Memory B cell (primary cell): ENCODE data around the gene RFK.

ENCODE experiments used
- ATAC-seq: fragments of 150-1000 bp; cut with Tn5 transposase; 2 replicates; pipeline ENCODE4 v1.10.0; 2021; ENCODE audit warnings: low read depth, mild to moderate bottlenecking, moderate library complexity
- DNase-seq, 2 donors: peaks; one replicate each; pipeline ENCODE4 v3.0.0; 2022; ENCODE audit warnings: low spot score in 2 of 2
- H3K27ac Mint-ChIP-seq: one replicate; pipeline ENCODE4 v1.8.0; 2022; ENCODE audit warnings: mild to moderate bottlenecking, moderate library complexity, mixed read lengths
- H3K27me3 Mint-ChIP-seq: one replicate; pipeline ENCODE4 v1.8.0; 2022; ENCODE audit warnings: mixed read lengths
- H3K36me3 Mint-ChIP-seq: one replicate; pipeline ENCODE4 v1.8.0; 2022; ENCODE audit warnings: mild to moderate bottlenecking, mixed read lengths
- H3K4me1 Mint-ChIP-seq: one replicate; pipeline ENCODE4 v1.8.0; 2022; ENCODE audit warnings: mixed read lengths
- H3K4me3 Mint-ChIP-seq: one replicate; pipeline ENCODE4 v1.8.0; 2022; ENCODE audit warnings: mild to moderate bottlenecking, moderate library complexity, mixed read lengths
- H3K9me3 Mint-ChIP-seq: one replicate; pipeline ENCODE4 v1.8.0; 2022; ENCODE audit warnings: mixed read lengths

RFK gene

DNA sequence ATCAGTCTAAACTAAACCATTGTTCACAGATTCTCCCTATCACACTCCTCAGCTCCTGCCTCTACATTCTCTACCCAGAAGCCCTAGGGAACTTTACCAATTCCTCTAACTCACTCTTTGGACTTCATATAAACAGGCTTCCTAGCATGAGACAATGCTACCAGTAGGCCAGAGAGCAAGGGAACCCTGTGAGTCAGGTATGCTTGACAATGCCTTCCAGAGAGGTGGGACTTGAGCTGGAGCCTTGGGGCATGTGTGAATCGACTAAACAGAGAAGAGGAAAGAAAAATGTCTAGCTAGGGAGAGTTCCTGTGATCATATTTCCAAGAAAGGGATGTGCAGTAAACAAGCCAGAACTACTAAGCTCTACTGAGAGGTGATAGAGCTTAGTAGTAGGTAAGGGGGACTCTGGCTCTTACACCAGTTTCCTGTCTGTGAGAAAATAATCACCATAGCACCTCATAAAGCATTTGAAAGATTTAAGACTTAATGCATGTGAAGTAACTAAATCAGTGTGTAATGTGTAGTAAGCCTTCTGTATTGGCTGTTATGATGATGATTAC, 6.4 kb upstream of the RFK start:
- Mint-ChIP-seq H3K9me3 (no peaks in the 10 kb centered on the region), H3K4me3 (no peak overlapping the region), H3K27me3 (peaks cover 1% of the 10 kb centered on the region), H3K4me1 (peaks cover 5% of the 10 kb centered on the region), H3K36me3 (no peaks in the 10 kb centered on the region), H3K27ac (no peak overlapping the region)
- ATAC-seq, result no peak
- DNase-seq, result no peak

DNA sequence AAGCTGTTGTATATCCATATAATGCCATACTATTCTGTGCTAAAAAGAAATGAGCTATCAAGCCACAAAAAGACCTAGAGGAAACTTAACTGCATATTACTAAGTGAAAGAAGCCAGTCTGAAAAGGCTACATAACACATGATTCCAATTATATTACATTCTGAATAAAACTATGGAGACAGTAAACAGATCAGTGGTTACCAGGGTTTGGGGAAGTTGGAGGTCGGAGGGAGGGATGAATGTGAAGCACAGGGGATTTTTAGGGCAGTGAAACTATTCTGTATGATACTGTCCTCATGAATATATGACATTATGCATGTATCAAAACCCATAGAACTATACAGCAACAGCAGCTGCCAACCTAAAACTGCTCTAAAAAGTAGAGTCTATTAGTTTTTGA, 5.6 kb upstream of the RFK start:
- Mint-ChIP-seq H3K4me3 (no peak overlapping the region), H3K27me3 (peaks cover 1% of the 10 kb centered on the region), H3K27ac (no peak overlapping the region), H3K9me3 (no peaks in the 10 kb centered on the region), H3K36me3 (no peaks in the 10 kb centered on the region), H3K4me1 (peaks cover 9% of the 10 kb centered on the region)
- ATAC-seq (no peak), DNase-seq (no peak)

DNA sequence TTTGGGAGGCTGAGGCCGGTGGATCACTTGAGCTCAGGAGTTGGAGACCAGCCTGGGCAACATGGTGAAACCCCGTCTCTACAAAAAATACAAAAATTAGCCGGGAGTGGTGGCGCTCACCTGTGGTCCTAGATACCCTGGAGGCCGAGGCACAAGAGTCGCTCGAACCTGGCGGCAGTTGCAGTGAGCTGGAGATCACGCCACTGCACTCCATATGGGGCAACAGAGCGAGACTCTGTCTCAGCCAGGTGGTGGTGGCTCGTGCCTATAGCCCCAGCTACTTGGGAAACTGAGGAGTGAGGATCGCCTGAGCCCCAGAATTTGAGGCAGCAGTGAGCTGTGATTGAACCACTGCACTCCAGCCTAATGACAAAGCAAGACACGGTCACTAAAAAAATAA, 2.4 kb upstream of the RFK start:
- Mint-ChIP-seq H3K9me3 (peaks cover 2% of the 10 kb centered on the region), H3K27ac (no peak overlapping the region), H3K4me3 (no peak overlapping the region), H3K36me3 (peaks cover 5% of the 10 kb centered on the region), H3K27me3 (peaks cover 1% of the 10 kb centered on the region), H3K4me1 (peaks cover 10% of the 10 kb centered on the region)
- no peak for ATAC-seq
- DNase-seq, result no peak

DNA sequence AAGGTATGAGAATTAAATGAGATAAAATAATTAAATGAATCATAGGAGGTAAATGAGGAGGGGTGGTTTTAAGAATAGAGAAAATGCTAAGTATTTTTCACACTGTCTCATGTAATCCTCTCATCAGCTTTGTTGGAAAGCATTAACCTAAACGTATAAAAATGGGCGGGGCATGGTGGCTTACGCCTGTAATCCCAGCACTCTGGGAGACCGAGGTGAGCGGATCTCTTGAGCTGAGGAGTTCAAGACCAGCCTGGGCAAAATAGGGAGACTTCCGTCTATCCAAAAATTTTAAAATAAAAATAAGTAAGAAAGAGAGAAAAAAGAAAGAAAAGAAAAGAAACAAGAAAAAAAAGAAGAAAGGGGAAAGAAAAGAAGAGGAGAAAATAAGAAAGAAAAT, 1.9 kb upstream of the RFK start:
- Mint-ChIP-seq H3K36me3 (peaks cover 5% of the 10 kb centered on the region), H3K27me3 (peaks cover 1% of the 10 kb centered on the region), H3K27ac (no peak overlapping the region), H3K4me1 (peaks cover 10% of the 10 kb centered on the region), H3K4me3 (no peak overlapping the region), H3K9me3 (peaks cover 2% of the 10 kb centered on the region)
- ATAC-seq (no peak), DNase-seq (no peak)

DNA sequence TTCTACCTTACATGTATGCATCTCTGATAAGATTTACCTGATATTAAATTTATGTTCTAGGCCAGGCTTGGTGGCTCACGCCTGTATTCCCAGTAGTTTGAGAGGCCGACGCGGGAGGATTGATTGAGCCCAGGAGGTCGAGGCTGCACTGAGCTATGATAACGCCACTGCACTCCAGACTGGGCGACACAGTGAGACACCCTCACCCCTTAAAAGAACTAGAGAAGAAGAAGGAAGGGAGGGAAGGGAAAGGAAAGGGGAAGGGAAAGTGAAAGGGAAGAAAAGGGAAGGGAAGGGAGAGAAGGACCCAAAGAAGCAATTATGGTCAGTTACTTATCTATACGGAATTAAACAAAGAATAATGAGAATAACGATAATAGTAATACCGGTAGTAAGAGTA, 1.2 kb upstream of the RFK start:
- peaks cover 5% of the 10 kb centered on the region for H3K36me3 Mint-ChIP-seq

DNA sequence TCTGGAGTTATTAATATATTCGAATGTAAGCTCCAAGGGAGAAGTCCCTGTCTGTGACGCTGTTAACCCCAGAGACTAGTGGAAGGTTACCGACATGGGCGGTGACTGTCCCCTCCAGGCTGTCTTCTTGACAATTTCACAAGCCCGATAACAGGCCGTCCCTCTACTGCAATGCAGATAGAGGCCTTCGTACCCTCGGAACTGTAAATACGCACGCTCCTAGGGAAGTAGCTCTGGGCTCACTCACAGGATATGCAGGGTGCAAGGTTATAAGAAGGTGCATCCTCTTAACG, 680 bp upstream of the RFK start:
- peak in 1 of 2 donors; percentile 41 for DNase-seq
- peak overlapping the region; percentile 94 for H3K27ac Mint-ChIP-seq
- peak overlapping the region; percentile 97 for H3K4me3 Mint-ChIP-seq

More for the DNA sequence above, 1.2 kb upstream of the RFK start:
- Mint-ChIP-seq H3K27me3 (peaks cover 1% of the 10 kb centered on the region), H3K27ac (peak overlapping the region; percentile 94), H3K9me3 (peaks cover 2% of the 10 kb centered on the region), H3K4me1 (peaks cover 10% of the 10 kb centered on the region), H3K4me3 (peak overlapping the region; percentile 21)
- ATAC-seq (no peak), DNase-seq (no peak)

DNA sequence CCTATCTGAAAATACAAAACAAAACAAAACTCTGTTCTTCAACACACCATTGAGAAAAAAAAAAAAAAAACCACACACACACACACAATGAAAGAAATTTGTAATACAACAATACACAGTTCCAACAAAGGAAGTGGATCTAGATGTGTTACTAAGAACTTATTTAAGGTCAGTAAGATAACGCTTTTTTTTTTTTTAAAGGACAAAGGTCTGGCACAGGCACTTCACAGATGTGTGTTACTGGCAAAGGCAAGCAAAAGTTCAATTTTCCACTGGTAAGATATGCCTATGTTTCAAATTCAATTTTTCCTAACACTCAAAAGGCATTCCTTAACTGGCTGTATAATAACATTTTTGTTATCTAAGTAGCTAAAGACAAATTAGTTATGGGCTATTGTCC, 3.6 kb downstream of the RFK start:
- Mint-ChIP-seq H3K4me3 (no peak overlapping the region), H3K4me1 (peaks cover 14% of the 10 kb centered on the region), H3K9me3 (peaks cover 2% of the 10 kb centered on the region), H3K27ac (no peak overlapping the region), H3K36me3 (peaks cover 11% of the 10 kb centered on the region), H3K27me3 (no peaks in the 10 kb centered on the region)
- ATAC-seq (no peak), DNase-seq (no peak)

More for the DNA sequence above, 680 bp upstream of the RFK start:
- peaks cover 10% of the 10 kb centered on the region for H3K4me1 Mint-ChIP-seq
- H3K36me3 Mint-ChIP-seq, result peaks cover 5% of the 10 kb centered on the region
- peaks cover 2% of the 10 kb centered on the region for H3K9me3 Mint-ChIP-seq
- H3K27me3 Mint-ChIP-seq, result peaks cover 1% of the 10 kb centered on the region
- peak; percentile 52 for ATAC-seq

DNA sequence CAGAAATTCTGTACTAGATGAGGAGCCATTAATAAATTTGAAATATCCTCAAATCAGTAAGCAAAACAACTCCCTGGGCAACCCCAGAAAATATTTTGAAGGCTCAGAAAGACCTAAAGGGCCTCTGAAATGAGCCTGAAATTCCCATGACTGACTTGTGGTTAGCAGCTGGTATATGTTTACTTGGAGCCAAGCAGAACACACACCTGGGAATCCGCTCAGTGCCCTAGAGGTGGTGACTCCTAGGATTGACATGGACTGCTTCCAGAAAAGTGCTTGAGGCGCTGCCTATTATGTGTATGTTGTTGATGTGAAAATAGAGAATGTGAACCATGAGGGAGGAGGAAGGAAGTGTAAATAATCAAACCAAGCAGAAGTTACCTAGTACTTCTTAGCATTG, 14.7 kb downstream of the RFK start:
- Mint-ChIP-seq H3K27me3 (no peaks in the 10 kb centered on the region), H3K9me3 (peaks cover 3% of the 10 kb centered on the region), H3K36me3 (peaks cover 16% of the 10 kb centered on the region), H3K4me3 (no peak overlapping the region), H3K4me1 (no peaks in the 10 kb centered on the region), H3K27ac (no peak overlapping the region)
- DNase-seq (no peak), ATAC-seq (no peak)

DNA sequence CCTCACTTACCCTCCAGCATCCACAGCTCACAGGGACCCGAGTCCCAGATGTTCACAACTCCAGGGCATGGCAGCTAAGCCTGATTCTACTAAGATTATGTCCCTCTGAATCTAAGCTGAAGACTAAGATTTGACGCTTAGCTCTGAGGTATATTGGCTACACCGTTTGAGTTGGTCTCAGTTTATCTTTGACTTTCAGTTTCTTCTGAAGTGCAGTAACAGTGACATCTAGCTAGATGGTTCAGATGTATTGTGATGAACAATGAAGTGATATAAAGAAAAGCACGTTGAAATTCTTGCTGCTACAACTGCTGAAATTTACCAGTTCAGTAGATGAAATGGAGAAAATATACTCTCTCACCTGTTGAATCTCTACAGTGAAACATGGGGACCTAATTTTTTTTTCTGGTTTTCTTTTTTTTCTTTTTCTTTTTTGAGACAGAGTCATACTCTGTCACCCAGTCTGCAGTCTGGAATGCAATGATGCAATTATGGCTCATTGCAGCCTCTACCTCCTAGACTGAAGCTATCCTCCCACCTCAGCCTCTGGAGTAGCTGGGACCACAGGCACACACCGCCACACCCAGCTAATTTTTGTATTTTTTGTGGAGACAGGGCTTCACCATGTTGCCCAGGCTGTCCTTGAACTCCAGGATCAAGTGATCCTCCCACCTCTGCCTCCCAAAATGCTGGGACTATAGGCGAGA, 15.7 kb downstream of the RFK start:
- Mint-ChIP-seq H3K27ac (no peak overlapping the region), H3K4me3 (no peak overlapping the region), H3K27me3 (no peaks in the 10 kb centered on the region), H3K9me3 (peaks cover 2% of the 10 kb centered on the region), H3K36me3 (peaks cover 9% of the 10 kb centered on the region), H3K4me1 (no peaks in the 10 kb centered on the region)
- no peak for ATAC-seq
- no peak for DNase-seq

DNA sequence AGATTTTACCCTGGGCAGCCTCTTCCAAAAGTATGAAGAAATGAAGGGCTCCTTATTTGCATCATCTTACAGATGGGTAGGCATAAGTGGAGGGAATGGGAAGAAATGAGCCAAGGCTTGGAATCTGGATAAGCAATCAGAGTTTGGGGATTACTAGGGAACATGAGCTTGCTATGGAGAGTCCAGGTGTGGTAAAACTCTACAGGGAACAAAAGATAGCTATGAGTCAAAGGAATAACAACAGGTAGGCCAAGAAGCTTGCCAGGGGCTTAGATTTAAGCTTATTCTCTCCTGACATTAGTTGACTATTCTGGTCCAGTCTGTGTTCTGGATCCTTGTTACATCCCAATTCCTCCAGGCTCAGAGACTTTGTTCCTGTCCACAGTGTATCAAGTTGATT, 16.4 kb downstream of the RFK start:
- Mint-ChIP-seq H3K27ac (no peak overlapping the region), H3K27me3 (no peaks in the 10 kb centered on the region), H3K4me3 (no peak overlapping the region), H3K4me1 (no peaks in the 10 kb centered on the region), H3K36me3 (peaks cover 4% of the 10 kb centered on the region), H3K9me3 (no peaks in the 10 kb centered on the region)
- no peak for ATAC-seq
- no peak for DNase-seq

DNA sequence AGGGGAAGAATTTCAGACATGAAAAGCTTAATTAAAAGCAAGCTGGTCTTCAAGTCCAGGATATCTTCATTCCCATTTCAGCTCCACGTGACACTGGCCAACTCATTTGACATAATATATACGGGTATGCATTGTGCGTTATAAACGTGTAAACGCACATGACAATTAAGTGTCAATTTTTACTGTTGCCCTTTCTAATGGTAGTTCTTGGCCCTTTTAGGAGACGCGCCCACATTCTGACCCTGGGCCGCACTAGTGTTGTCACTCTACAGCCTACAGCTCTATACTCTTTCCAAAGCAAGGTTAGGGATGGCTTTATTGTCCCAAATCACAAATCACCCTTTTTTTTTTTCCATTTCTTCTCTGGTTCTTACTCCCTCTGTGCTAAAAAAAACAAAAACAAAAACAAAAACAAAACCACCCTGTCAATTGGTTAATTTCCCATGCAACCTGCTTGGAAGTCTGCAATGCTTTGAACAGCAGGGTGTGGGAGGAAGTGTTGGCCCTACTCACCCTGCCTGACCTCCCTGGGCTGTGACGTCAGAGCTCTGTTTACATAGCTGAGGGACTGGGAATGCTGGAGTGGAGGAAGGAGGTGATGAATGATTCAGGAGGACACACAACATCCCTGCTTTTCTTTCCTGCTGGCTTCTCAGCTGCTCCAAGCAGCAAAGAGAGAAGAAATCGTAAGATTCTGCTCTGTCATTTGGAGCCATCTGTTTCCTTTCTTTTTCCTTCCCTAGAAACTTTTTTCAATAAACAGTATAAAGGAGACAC, 19.3 kb downstream of the RFK start:
- no peaks in the 10 kb centered on the region for H3K9me3 Mint-ChIP-seq
- peaks cover 4% of the 10 kb centered on the region for H3K36me3 Mint-ChIP-seq
- no peak for DNase-seq
- H3K4me3 Mint-ChIP-seq, result no peak overlapping the region
- ATAC-seq, result no peak
- no peaks in the 10 kb centered on the region for H3K4me1 Mint-ChIP-seq
- no peak overlapping the region for H3K27ac Mint-ChIP-seq
- no peaks in the 10 kb centered on the region for H3K27me3 Mint-ChIP-seq

DNA sequence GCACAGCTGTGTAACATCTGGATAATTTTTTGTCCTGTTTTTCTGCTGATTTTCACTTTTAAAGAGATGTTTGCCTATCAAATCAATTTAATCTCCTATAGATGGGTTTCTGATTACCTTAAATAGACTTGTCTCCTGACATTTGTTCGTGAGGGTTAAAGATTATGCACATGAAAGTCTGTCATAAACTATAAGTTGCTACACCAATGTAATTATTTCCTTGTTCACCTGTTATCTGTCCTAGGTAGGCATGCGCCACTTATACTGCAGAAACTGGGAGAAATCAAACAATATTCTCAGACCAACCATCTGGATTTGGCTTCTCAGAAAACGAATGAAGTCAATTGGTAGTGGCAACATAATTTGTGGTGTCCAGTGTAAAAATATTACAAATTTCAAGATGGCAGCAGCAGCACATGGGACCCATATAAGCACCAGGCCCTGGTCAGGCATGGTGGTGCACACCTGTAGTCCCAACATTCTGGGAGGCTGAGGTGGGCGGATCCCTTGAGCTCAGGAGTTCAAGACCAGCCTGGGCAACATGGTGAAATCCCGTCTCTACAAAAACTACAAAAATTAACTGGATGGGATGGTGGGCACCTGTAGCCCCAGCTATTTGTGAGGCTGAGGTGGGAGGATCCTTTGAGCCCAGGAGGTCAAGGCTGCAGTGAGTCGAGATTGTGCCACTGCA, 20.3 kb downstream of the RFK start:
- ATAC-seq (no peak), DNase-seq (no peak)
- Mint-ChIP-seq H3K9me3 (no peaks in the 10 kb centered on the region), H3K4me3 (no peak overlapping the region), H3K36me3 (peaks cover 4% of the 10 kb centered on the region), H3K27ac (no peak overlapping the region), H3K27me3 (no peaks in the 10 kb centered on the region), H3K4me1 (no peaks in the 10 kb centered on the region)

DNA sequence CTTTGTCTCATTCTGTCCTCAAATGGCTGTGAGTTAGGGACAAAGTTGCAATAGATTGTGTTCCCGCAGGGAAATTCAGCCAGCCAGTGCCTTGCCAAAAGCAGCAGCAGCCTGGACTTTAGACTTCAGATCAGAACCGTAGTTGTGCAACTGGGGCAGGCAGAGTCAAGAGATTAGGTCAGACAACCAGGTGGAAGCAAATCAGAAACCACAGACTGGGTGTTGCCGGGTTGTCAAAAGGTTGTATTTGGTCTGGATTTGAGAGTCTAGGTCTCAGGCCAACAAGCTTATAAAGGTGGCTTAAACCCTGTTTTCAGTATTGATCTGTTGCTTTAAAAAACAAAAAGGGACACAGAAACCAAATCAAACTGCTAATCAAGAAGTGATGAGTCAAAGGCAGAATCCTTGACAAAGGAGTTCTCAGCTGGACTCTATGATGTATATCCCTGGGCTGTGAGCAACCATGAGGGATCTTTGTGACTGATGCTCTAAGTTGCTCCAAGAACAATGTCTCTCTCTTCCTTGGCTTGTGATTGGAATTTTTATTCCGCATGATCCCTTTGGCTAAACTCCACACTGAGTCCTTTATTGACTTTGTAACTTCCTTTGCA, 20.9 kb downstream of the RFK start:
- Mint-ChIP-seq H3K4me1 (no peaks in the 10 kb centered on the region), H3K9me3 (no peaks in the 10 kb centered on the region), H3K4me3 (no peak overlapping the region), H3K27me3 (no peaks in the 10 kb centered on the region), H3K36me3 (peaks cover 4% of the 10 kb centered on the region), H3K27ac (no peak overlapping the region)
- DNase-seq (no peak), ATAC-seq (no peak)

DNA sequence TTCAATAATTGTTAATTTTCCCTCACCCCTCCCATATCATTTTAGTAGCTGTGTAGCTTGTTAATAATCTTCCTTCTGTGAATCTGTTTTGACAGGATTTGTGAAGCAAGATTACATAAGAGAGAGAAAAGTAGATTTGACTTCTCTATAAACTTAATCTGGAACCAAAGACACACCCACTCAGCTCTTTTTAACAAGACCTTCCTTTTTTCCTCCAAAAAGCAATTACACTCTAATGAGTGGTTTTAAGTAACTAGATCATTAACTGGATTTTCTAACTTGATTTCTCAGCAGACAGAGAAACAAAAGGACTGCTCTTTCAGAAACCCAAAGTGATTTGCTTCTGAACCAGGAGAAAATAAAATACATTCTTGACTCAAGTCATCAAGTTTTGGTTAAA, 21.9 kb downstream of the RFK start:
- Mint-ChIP-seq H3K4me3 (no peak overlapping the region), H3K27me3 (no peaks in the 10 kb centered on the region), H3K27ac (no peak overlapping the region), H3K9me3 (no peaks in the 10 kb centered on the region), H3K36me3 (peaks cover 4% of the 10 kb centered on the region), H3K4me1 (no peaks in the 10 kb centered on the region)
- ATAC-seq, result no peak
- DNase-seq, result no peak
